HG03135 (cell line): ENCODE measurements around the gene PPP4R3B.

Source experiments
- ATAC-seq: cut with Tn5 transposase; IDR thresholded peaks from one replicate; pipeline ENCODE4 v1.9.1; 2021; ENCODE audit warnings: mild to moderate bottlenecking, moderate library complexity; ENCODE audit not compliant: unreplicated experiment

Gene PPP4R3B

GRCh38 chr2:55519938-55520885, 97.2 kb downstream of the PPP4R3B start:
- peak; percentile 17 for ATAC-seq

- ATAC-seq: peak; percentile 5
Observed at GRCh38 chr2:55518841-55519165, 98.6 kb downstream of the PPP4R3B start.

GRCh38 chr2:55511508-55512124, 105.8 kb downstream of the PPP4R3B start:
- no peak for ATAC-seq

- ATAC-seq: no peak
Observed at GRCh38 chr2:55502590-55503141, 114.8 kb downstream of the PPP4R3B start.

- ATAC-seq: no peak
Observed at GRCh38 chr2:55500025-55500424, 117.4 kb downstream of the PPP4R3B start.

- no peak for ATAC-seq
Observed at GRCh38 chr2:55498582-55498981, 118.8 kb downstream of the PPP4R3B start.
